HG03558 (cell line): ENCODE data around the gene PPP6C.
"Not testable (repeated sequence)": the region's sequence is repeated elsewhere in the genome, so short reads cannot be mapped to it uniquely, and the experiment has no call there.

Source experiments
- ATAC-seq: cut with Tn5 transposase; IDR thresholded peaks from one replicate; pipeline ENCODE4 v1.9.1; 2021; ENCODE audit warnings: moderate number of reproducible peaks; ENCODE audit not compliant: unreplicated experiment; ENCODE audit errors: extremely low read depth

The PPP6C gene

GRCh38 chr9:125183561-125183960, 6.0 kb downstream of the PPP6C start:
- ATAC-seq: no peak

- ATAC-seq: no peak
Measured at GRCh38 chr9:125183054-125183453, 6.5 kb downstream of the PPP6C start.

DNA sequence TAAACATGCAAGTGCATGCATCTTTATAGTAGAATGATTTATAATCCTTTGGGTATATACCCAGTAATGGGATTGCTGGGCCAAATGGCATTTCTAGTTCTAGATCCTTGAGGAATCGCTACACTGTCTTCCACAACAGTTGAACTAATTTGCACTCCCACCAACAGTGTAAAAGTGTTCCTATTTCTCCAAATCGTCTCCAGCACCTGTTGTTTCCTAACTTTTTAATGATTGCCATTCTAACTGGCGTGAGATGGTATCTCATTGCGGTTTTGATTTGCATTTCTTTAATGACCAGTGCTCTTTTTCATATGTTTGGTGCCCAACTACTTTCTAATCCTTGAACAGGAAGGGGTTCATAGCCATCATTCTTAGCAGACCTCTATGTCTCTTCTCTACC, 7.8 kb downstream of the PPP6C start:
- ATAC-seq: not testable (repeated sequence)

- no peak for ATAC-seq
Measured at GRCh38 chr9:125180876-125181275, 8.7 kb downstream of the PPP6C start.

GRCh38 chr9:125179776-125180175, 9.8 kb downstream of the PPP6C start:
- ATAC-seq: not testable (repeated sequence)

GRCh38 chr9:125177888-125178287, 11.7 kb downstream of the PPP6C start:
- no peak for ATAC-seq

DNA sequence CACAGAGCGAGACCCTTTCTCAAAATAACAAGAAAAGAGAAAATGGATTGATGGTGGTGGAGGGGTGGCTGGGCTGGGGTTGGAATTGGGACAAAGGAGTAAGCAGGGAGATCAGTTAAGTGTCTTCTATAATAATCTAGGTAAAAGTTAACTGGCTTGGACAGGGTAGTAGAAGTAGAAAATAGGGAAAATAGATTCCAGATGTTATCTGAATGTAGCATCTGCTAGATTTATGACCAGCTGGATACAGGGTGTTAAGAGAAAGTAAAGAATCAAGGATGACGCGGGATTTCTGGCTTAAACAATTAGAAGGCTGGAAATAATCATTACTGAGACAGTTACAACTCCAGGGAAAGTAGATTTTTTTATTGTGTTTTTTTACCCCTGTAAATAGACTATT, 13.0 kb downstream of the PPP6C start:
- no peak for ATAC-seq

- no peak for ATAC-seq
Measured at GRCh38 chr9:125172031-125172755, 17.4 kb downstream of the PPP6C start.

DNA sequence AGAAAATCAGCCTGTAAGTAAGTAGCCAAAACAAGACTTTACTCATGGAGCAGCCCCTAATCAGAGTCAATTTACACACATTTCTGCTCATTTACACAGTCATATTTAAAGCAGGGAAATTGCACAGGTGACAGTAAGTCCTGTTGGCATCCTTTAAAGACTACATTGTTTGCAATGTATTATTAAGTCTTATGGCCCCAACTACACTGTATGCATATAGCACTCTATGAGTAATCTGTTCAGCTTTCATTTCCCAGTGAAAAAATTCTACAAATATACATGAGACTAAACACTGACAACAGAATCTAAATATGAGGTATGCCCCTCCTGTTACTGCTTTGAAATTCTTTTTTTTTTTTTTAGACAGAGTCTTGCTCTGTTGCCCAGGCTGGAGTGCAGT, 19.7 kb downstream of the PPP6C start:
- ATAC-seq: no peak

- ATAC-seq: no peak
Measured at GRCh38 chr9:125166762-125167161, 22.8 kb downstream of the PPP6C start.

- not testable (repeated sequence) for ATAC-seq
Measured at GRCh38 chr9:125162891-125163290, 26.7 kb downstream of the PPP6C start.

DNA sequence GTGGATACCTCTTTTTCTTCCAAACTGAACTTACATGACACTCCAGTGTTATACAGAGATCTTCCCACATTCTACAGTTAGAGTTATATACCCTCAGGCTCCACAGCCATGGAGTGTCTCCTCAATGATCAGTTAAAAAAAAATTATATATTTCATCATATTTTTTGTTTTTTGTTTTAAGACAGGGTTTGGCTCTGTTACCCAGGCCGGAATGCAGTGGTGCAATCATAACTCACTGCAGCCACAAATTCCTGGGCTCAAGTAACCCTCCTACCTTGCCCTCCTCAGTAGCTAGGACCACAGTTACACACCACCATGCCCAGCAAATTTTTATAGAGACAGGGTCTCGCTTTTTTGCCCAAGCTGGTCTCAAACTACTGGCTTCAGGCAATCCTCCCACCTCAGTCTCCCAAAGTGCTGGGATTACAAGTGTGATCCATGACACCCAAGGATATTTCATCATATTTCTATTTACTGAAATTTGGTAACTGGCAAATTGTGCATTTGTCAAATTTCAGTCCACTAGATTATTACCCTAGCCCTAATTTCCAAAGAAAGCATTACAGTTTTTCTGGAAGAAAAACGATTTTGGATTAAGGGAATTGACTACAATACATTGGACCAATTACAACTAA, 28.2 kb downstream of the PPP6C start:
- no peak for ATAC-seq

DNA sequence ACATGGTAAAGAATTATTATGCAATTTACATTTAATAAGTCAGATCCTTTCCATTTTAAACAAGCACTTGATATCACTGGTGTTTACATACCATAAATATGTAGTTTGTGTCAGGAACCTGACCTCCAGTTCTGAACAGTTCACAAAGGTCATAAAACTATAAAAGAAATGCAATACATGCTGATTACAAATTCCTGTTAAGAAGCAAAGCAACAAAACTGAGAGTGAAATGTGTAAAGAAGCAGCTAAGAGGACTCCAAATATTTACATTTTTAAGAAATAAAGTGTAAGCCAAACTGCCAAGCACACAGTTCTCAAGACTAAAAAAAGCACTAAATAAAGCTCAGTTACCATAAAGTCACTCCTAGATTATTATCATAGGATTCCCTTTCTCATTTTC, 28.9 kb downstream of the PPP6C start:
- no peak for ATAC-seq

DNA sequence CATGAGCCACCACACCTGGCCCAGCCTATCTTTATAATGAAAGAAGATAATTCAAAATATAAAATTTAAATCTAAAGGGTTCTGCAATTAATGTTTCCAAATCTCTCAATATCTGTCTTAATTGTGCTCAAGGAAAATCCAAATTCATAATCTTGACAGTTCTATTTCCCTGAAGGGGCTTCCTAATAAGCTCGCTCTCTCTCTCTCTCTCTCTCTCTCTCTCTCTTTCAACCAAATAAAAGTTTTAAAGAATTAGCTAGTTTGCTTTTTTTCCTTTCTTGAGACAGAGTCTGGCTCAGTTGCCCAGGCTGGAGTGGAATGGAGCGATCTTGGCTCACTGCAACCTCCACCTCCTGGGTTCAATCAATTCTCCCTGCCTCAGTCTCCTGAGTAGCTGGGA, 33.1 kb downstream of the PPP6C start:
- ATAC-seq: no peak

DNA sequence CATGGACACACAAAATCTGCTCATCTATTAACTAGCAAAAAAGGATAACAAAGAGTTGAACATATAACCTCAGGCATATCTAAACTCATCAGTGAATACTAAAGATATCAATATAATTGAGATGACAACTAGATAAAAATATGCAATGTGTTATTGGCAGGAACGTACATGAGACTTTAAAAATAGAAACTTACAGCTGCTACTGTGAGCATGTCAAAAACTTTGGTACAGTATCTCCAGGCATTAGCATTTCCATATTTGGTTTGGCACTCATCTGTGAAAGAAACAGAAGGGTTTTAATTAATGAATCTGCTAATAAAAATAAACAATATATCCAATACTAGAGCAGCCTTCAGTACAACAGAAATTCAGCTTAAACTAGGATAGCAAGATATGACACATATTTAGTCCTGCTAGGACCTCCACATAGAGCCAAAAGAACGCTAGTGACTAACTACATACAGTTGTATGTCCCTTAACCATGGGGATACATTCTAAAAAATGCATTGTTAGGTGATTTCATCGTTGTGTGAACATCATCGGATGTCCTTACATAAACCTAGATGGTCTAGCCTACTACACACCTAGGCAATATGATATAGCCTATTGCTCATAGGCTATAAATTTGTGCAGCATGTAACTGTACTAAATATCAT, 35.8 kb downstream of the PPP6C start:
- ATAC-seq: no peak

GRCh38 chr9:125151730-125152129, 37.9 kb downstream of the PPP6C start:
- ATAC-seq: no peak

- ATAC-seq: no peak
Measured at GRCh38 chr9:125150349-125151245, 39.0 kb downstream of the PPP6C start.

DNA sequence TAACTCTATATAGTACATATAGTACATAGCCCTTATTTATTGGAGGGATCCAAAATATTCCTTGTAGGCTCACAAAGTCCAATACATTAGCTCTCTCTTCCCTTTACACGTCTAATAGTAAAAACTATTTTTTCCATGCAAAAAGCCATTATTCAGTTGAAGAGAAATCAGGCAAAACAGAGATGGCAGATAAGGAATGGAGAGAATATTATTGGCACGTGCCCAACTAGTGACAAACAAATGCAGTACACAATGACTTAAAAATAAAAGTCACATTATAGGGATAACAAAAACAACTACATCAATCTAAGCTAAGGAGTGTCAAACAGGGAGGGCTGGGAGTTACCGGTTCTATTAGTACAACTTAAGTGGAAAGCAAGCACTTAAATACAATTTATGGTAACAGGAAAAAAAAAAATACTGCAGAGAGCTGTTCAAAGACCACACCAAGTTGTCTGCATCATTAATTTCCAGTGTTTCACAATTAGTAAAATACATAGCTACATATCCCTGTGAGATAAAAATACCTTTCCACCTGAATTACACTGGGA, 42.1 kb downstream of the PPP6C start:
- ATAC-seq: no peak

DNA sequence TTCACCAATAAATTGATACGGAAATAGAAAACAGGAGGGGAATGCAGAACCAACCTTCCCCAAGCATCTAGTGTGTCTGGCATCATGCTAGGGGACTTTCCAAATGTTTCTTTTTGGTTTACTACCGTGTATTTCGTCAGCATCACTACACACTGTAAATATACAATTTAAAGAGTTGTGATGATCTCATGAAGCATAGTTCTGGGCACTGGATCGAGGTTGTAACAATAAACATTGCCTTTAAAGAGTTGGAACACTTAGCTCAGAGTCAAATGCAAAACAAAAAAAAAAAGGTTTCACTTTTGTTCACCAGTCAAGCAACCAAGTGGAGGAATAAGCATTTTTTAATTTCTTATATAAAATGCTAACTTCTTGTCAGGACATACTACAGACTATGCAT, 43.4 kb downstream of the PPP6C start:
- ATAC-seq: no peak

GRCh38 chr9:125145425-125145824, 44.2 kb downstream of the PPP6C start:
- no peak for ATAC-seq
